GM19240 (cell line): Measurements from ENCODE around the gene TNFAIP8L1.
"Not testable (repeated sequence)": the region's sequence is repeated elsewhere in the genome, so short reads cannot be mapped to it uniquely, and the experiment has no call there.

Source experiments
- DNase-seq: peaks from one replicate; pipeline ENCODE4 v3.0.0; 2011; ENCODE audit warnings: low spot score; ENCODE audit not compliant: insufficient read length

The TNFAIP8L1 gene

GRCh38 chr19:4676955-4677731 is 37.8 kb downstream of the TNFAIP8L1 start:
- no peak for DNase-seq

- DNase-seq: no peak
Measured at GRCh38 chr19:4678881-4679790, 39.8 kb downstream of the TNFAIP8L1 start.

GRCh38 chr19:4680021-4680420 is 40.7 kb downstream of the TNFAIP8L1 start:
- DNase-seq: not testable (repeated sequence)

GRCh38 chr19:4682417-4683200 is 43.3 kb downstream of the TNFAIP8L1 start:
- no peak for DNase-seq

GRCh38 chr19:4684312-4685095 is 45.2 kb downstream of the TNFAIP8L1 start:
- DNase-seq: no peak

GRCh38 chr19:4686700-4687099 is 47.4 kb downstream of the TNFAIP8L1 start:
- DNase-seq: no peak

GRCh38 chr19:4687396-4687795 is 48.1 kb downstream of the TNFAIP8L1 start:
- no peak for DNase-seq

- no peak for DNase-seq
Measured at GRCh38 chr19:4688587-4688986, 49.3 kb downstream of the TNFAIP8L1 start.

- DNase-seq: no peak
Measured at GRCh38 chr19:4689403-4689802, 50.1 kb downstream of the TNFAIP8L1 start.

- DNase-seq: no peak
Measured at GRCh38 chr19:4690361-4690760, 51.0 kb downstream of the TNFAIP8L1 start.

GRCh38 chr19:4691373-4691772 is 52.1 kb downstream of the TNFAIP8L1 start:
- DNase-seq: no peak

GRCh38 chr19:4692251-4693077 is 53.1 kb downstream of the TNFAIP8L1 start:
- no peak for DNase-seq

- DNase-seq: no peak
Measured at GRCh38 chr19:4693078-4693350, 53.7 kb downstream of the TNFAIP8L1 start.

GRCh38 chr19:4693471-4694121 is 54.3 kb downstream of the TNFAIP8L1 start:
- DNase-seq: no peak

GRCh38 chr19:4694211-4694987 is 55.1 kb downstream of the TNFAIP8L1 start:
- no peak for DNase-seq

GRCh38 chr19:4695224-4695731 is 56.0 kb downstream of the TNFAIP8L1 start:
- no peak for DNase-seq

GRCh38 chr19:4697304-4697703 is 58.0 kb downstream of the TNFAIP8L1 start:
- DNase-seq: no peak

- no peak for DNase-seq
Measured at GRCh38 chr19:4699826-4700692, 60.7 kb downstream of the TNFAIP8L1 start.
